GM18519 (cell line): Measurements from ENCODE around the gene RAPGEF6.
A peak's percentile ranks its signal among the peaks of the same experiment; 100 is the strongest.
"Not testable (repeated sequence)": the region's sequence is repeated elsewhere in the genome, so short reads cannot be mapped to it uniquely, and the experiment has no call there.

Source experiments
- ATAC-seq: cut with Tn5 transposase; IDR thresholded peaks from one replicate; pipeline ENCODE4 v1.9.1; 2021; ENCODE audit warnings: mild to moderate bottlenecking, moderate library complexity; ENCODE audit not compliant: unreplicated experiment, low FRiP score

RAPGEF6 gene

DNA sequence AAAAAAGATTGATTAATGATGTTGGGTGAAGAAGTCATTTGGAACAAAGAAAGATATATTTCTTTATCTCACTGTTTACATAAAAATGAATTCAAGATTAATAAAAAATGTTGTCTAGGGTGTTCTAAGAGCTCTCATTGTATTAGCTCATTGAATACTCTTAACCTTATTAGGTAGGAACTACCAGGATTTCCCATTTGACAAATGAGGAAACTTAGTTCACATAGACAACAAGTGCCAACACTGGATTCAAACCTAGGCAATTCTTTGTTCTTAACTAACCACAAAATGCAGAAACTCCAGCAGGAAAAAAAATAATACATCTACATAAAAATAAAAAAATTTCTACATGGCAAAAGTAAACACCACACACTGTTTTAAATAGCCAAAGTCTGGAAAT, 175.8 kb downstream of the RAPGEF6 start:
- ATAC-seq = no peak

DNA sequence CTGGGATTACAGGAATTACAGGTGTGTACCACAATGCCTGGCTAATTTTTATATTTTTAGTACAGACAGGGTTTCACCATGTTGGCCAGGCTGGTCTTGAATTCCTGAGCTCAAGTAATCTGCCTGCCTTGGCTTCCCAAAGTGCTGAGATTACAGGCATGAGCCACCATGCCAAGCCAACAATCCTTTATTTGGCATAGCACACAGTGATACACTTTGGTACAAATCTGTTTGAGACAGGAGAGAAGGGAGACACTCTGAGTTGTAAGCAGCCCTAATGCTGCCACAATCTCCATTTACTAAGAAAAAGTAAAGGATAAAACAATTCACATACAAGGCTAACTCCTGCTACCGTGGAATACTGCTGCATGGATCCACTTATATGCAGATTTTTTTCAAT, 177.8 kb downstream of the RAPGEF6 start:
- no peak for ATAC-seq

DNA sequence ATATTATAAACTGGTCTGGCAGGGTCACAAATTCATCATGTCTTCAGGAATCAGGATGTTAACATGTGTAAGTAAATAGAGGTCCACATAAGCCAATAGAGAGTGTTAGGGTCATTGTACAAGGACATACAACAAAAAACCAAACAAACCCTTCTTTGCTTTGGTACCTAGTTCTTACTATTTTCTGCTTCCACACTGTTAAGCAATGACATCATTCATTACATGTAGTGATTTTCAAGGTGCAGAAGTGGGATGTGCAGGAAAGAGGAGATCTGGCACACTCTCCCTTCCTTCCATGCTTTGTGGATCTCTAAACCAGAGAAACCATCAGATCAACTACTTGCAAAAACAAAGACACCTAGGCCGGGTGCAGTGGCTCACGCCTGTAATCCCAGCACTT, 184.1 kb downstream of the RAPGEF6 start:
- no peak for ATAC-seq

DNA sequence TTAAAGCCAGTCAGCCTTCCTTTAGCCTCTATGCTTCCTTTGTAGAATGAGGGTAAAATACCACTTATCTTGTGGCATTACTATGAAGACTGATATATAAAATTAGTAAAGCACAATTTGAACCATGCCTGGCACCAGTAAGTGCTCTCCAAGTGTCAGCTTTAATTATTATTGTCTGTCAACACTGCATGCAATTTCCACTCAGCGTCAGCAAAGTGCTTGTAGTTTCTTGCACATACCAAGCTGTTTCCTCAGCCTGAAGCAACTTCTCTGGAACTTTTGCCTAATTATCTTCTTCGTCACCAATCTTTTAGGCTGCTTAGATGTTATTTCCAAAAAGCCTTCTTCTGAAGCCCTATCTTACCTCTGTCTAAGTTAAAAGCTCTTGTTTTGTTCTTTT, 193.8 kb downstream of the RAPGEF6 start:
- no peak for ATAC-seq

DNA sequence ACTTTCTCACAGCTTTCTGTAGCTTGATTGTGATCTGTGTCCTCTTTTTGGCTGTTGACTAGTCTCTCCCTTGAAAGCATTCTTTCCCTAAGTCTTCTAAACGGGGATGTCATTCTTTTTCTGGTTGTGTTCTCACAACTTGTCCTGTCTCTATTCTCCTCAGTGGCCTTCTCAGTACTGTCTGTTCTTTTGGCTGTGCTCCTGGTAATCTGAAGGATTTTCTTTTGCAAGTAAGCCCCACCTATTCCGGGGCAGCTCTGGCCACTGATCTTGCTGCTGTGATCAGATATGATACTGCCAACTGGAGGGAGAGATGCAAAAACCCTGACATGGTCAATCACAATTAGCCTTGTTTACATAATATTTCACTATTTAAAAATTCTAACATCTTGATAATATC, 198.9 kb downstream of the RAPGEF6 start:
- ATAC-seq = no peak

DNA sequence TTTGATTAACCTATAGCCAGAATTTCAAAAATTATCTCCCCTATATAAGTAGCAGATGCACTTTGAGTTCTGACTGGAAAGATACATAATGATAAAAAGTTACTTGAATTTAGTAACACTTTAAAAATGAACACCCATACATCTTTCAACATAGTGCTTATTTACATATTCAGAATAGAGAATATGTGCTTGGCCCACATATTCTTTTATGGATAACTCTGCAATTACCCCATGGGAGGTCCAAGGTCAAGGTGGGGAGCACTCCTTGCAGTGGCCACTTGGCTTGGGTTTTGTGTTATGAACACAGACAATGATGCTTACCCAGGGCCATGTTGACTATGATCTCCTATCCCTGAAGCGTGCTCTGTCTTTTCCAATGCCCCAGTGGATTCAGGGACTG, 201.9 kb downstream of the RAPGEF6 start:
- no peak for ATAC-seq

DNA sequence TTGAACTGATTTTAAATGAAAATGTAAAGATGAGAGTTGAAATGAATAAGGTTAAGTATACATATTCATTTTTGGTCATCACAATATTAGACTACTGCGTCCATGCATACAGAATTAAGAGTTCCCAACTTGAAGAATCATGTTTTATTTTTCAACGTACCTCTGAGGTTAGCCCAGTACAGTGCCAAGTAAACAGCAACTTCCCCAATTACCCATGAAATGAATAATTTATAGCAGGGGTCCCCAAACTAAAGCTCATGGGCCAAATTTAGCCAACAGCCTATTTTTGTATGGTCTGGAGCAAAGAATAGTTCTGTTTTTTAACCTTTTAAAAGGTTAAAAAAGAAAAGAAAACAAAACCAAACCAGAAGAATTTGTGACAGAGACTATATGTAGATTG, 203.2 kb downstream of the RAPGEF6 start:
- no peak for ATAC-seq

DNA sequence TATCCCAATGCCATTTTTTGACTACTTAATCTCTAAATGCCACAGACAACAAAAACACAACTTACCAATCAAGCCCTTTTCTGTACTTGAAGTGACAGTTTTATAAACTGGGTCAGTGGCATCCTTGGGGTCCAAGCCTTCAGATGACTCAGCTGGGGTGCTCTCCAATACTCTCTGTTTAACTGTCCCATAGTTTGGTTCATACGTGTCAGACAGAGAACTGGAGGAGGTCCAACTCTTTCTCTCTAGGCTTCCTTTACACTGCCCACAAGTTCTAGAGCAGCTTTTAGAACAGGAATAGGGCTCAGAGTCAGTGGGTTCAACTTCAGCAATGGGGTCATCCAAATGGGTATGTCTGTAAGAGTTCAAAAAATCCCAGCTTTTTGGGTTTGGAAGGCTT, 204.2 kb downstream of the RAPGEF6 start:
- ATAC-seq = no peak

DNA sequence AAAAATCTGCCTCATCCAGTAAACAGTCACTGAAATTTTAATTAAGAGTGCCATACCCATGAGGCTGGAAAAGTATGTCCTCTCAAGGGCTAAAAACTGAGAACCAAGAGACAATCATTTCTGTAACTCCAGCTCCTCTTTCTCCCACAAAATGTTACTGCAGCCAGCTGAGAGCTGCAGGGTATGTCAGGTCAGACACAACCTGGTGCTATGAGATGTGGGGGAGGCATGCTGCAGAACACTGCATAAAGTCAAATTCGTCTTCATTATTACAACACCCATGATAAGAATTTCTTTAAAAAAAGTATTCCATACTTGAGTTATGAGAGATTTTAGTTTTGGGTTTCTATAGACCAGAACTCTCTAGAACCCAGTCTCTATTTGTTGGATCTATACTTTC, 209.0 kb downstream of the RAPGEF6 start:
- no peak for ATAC-seq

DNA sequence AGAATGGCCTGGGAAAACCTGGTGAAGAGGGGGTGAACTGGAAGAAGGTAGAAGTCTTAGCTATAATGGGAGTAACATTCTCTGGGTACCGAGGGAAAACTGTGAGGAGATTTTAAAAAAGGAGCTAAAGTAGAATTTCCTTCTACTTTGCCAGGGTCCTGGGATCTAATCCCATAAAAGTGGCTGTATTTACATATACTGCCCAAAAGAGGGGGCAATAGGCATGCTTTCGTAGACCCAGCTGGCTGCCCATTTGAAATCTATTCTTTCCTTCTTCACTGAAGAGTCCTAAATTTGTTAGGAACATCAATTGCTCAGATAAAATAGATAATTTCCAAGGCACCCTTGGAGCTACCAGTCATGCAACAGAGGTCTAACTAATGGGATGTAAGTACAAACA, 212.0 kb downstream of the RAPGEF6 start:
- ATAC-seq = no peak

DNA sequence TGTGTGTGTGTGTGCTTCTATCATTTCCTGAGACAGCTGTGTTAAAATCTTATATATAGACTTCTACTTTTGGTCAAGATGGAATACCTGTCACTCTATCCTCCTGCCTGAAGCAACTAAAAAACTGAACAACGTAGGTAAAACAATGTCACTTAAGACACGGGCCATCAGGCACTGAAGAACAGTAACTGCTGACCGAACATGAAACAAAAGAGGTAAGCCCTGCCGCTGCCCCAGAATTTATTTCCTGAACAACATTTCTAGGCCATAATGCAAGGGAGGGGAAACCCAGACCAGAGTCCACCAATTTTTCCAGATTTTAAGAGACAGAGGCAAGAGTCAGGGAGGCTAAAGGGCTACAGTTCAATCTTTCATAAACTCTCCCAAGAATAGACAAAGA, 215.2 kb downstream of the RAPGEF6 start:
- ATAC-seq = no peak

DNA sequence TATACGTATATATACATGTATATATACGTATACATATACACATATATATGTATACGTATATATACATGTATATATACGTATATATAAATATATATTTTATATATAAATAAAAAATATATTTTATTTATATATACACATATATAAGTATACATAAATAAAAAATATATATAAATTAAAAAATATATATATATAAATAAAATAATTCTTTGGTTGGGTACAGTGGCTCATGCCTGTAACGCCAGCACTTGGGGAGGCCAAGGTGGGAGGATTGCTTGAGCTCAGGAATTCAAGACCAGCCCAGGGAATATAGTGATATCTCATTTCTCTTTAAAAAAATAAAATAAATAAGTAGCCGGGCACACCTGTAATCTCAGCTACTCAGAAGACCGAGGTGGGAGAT, 216.2 kb downstream of the RAPGEF6 start:
- ATAC-seq = no peak

DNA sequence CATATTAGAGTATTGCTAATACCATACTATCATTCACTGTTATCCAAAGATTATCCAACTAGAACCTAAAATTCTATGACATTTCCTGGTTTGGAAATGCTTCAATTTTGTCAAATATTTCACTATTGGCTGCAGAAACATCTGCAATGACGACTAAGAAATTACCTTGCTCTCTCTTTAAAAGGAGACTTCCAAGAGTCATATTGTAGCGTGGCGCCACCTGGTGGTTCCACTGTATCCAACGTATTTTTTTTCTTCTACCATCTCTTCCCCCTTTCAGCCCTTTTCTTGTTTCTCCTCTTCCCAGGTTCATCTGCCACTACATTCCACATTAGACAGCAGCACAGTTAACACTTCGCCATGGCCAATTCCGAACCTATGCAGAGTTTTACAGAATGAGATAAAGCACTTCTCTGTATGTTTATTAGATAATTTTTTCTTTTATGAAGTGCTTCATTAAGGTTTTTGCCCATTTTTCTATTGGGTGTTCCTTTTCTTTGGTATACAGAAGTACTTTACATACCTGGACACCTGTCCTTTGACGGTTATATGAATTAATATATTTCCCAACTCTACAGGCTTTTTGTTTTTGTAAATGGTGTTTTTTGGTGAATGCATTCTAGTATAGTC, 217.7 kb downstream of the RAPGEF6 start:
- ATAC-seq = no peak

DNA sequence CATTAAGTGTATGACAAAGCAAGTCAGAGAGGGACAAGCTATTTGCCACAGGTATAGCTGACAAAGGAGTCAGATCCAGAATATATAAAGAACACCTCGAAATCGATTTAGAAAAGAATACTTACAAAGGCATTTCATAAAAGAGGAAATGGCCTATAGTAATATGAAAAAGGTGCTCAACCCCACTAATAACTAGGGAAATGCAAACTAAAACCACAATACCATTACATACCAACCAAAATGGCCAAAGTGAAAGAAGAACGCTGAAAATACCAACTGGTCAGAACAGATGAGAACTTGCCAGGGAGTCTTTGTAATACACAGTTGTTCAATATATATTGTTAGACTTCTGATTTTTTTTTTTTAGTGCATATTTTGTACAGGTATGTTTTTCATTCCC, 218.3 kb downstream of the RAPGEF6 start:
- peak; percentile 63 for ATAC-seq

DNA sequence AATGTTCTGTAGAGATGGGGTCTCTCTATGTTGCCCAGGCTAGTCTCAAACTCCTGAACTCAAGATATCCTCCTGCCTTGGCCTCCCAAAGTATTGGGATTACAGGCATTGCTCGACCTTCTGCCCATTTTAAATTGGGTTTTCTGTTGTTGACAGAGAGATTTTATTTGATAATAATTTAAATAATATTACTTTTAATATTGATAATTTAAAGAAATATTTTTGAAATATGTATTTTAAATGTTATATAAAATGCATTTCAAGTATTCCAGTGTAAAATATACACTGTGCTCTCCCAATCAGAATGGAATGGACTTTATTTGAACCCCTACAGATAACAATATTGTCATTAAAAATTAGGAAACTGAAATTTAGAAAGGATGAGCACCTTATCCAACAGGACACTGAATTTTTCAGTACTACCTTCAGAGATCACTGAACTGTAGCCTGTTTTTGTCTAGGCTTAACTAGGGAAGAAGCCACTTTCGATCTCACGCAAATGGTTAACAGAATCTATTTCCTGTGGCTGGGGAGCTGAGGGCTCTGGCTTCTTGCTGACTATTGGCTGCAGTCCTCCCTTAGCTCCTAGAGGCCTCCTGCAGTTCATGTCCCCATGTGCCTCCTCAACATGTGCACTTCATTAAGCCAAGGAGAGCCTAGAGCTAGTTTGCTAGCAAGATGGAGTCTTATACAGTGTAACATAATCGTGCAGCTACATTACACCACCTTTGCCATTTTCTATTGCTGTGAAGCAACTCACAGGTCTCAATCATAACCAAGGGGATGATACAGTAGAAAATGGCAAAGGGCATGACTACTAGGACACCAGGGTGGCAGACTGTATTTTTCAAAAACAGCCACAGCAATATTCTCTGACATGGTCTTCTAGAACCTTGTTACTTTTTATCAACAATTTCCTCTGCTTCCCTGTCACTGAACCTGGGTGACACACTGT, 221.1 kb downstream of the RAPGEF6 start:
- peak; percentile 47 for ATAC-seq

DNA sequence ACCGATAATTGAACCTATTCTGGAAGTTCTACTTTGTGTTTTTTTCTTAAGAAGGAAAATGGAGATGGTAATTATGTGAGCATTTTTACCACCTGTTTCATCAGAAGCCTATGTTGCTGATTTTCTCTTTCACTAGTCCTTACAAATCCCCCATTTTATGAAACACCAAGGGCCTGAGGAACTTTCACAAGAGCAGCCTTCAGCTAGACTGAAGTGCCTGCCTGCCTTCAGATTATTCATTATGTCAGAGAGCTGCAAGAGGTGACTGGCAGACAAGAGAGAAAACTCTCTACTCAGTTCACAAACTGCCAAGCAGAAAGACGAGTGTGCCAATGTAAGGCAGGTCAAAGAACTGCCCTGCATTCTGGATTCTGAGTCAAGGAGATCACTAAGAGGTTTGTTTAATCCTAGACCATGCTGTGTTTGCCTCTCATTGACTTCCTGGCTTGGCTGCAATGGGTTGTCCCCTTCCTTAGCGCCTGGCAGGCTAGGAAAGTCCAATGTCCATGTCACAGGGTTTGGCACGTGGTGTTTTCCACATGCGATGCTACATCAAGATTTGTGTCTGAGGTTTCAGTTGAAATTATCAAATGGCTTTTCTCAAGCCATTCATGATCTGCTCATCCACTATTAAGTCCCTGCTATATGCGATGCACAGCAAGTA, 227.9 kb downstream of the RAPGEF6 start:
- ATAC-seq = no peak

DNA sequence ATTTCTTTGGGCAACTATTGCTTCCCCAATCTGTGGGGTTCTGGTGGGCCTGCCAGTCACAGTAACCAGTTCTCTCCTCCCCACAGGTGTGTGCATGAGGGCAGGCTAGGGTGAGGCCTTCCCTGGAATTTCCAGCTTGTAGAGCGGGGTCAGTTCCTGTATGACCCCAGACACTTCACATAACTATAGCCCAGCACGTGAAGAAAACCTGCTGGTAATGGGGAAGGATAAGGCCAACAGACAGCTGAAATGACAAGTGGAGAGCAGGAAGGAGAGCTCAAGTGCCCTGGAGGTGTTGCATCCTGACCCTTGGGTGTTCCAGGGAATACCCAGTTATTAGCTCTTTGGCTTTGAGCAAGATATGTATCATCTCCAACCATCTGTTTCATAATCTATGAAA, 229.0 kb downstream of the RAPGEF6 start:
- no peak for ATAC-seq

DNA sequence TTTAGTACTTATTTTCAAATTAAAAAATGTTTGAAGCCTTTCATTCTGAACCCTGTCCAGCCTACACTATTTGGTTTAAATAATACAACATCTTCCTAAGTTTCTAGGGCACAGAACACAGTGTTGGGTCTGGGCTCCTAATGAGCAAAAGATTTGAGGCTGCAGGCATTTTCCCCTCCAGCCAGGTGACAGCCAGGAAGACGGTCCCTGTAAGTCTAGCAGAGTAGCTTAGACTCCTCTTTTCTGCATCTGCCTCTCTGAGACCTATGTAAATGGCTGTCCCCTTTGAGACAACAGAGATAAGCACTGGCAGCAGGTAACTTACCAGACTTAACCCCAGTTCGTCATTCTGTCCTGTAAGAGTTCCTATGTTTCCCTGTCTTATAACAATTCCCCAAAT, 229.4 kb downstream of the RAPGEF6 start:
- ATAC-seq = no peak

DNA sequence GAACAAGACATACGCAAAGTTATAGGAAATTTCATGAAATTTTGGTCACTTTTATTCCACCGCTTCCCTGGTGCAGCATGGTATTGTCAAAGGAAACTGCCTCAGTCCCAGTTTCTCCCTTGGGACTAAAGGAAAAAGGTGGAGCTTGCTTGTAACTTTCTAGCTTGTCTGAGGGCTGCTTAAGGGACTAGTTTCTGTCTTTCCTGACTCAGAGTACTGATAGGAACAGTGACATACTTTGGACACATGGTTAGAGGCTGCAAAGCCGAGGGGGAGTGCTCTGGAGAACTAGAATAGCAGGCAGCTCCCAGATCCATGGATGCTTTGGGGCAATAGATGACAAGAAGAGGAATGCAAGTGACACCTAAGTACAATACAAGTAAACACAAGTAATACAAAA, 234.4 kb downstream of the RAPGEF6 start:
- ATAC-seq = no peak

DNA sequence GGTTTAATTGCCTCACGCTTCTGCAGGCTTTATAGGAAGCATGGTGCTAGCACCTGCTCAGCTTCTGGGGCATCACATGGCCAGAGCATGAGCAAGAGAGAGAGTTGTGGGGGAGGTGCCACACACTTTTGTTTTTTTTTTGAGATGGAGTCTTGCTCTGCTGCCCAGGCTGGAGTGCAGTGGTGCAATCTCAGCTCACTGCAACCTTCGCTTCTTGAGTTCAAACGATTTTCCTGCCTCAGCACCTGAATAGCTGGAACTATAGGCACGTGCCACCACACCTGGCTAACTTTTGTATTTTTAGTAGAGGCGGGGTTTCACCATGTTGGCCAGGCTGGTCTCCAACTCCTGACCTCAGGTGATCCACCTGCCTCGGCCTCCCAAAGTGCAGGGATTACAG, 236.0 kb downstream of the RAPGEF6 start:
- ATAC-seq = not testable (repeated sequence)

DNA sequence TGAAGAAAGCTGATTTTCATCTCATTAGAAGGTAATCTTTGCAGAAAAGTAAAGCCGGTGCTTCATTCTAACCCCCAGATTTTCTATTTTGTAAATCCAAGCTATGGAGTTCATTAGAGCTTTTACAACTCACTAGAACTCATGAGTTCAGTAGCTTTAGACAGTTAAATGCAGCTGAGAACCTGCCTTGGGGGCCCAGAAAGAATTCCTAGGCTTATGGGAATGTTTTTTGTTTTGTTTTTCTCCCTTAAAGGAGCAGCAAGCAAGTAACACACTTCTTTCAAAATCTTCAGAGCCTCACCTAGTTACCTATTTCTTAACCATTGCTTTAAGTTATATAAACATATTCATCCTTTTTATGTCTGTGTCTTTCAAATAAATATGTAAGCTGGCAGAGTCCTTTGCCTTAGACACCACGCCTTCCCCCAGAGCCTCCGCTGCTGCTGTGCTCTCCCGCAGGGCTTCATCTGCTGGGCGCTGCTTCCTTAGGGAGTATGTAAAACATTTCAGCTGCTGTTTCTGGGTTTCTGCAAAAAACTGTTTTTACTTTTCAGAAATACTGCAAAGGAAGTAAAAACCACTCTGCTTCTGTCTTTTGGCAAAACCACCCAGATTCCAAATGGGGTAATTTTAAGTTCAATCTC, 238.3 kb downstream of the RAPGEF6 start:
- ATAC-seq = no peak
